ENCODE results near the gene DTNBP1.

The DTNBP1 gene

GRCh38 chr6:15495375-15495901 is 167.4 kb downstream of the DTNBP1 start:
- no peak for TF ChIP-seq CTCF (IDR thresholded peaks at IDR 0.05; ENCODE audit: extremely low read depth, insufficient read depth, missing control alignments)
- no peak for DNase-seq (ENCODE audit: low spot score)
- in situ Hi-C loops (cut with MboI; ENCODE audit: low pct_unique_long_range_greater_than_20kb, low sequenced_read_pairs, unreplicated experiment) = no loop called here

- in situ Hi-C loops (cut with MboI; ENCODE audit: low pct_unique_long_range_greater_than_20kb, low sequenced_read_pairs, unreplicated experiment) = no loop called here
- TF ChIP-seq CTCF (IDR thresholded peaks at IDR 0.05; ENCODE audit: extremely low read depth, insufficient read depth, missing control alignments) = no peak
- no peak for DNase-seq (ENCODE audit: low spot score)
Observed at GRCh38 chr6:15493437-15494168, 169.2 kb downstream of the DTNBP1 start.

- in situ Hi-C loops (cut with MboI; ENCODE audit: low pct_unique_long_range_greater_than_20kb, low sequenced_read_pairs, unreplicated experiment) = no loop called here
- no peak for DNase-seq (ENCODE audit: low spot score)
- TF ChIP-seq CTCF (IDR thresholded peaks at IDR 0.05; ENCODE audit: extremely low read depth, insufficient read depth, missing control alignments) = no peak
Observed at GRCh38 chr6:15491986-15492269, 170.9 kb downstream of the DTNBP1 start.

- TF ChIP-seq CTCF (IDR thresholded peaks at IDR 0.05; ENCODE audit: extremely low read depth, insufficient read depth, missing control alignments) = peak; percentile 84
- DNase-seq (ENCODE audit: low spot score) = peak; percentile 82
- in situ Hi-C loops (cut with MboI; ENCODE audit: low pct_unique_long_range_greater_than_20kb, low sequenced_read_pairs, unreplicated experiment) = no loop called here
Observed at GRCh38 chr6:15491255-15491985, 171.4 kb downstream of the DTNBP1 start.

GRCh38 chr6:15490242-15491100 is 172.4 kb downstream of the DTNBP1 start:
- no peak for TF ChIP-seq CTCF (IDR thresholded peaks at IDR 0.05; ENCODE audit: extremely low read depth, insufficient read depth, missing control alignments)
- in situ Hi-C loops (cut with MboI; ENCODE audit: low pct_unique_long_range_greater_than_20kb, low sequenced_read_pairs, unreplicated experiment) = no loop called here
- no peak for DNase-seq (ENCODE audit: low spot score)

GRCh38 chr6:15489261-15489962 is 173.4 kb downstream of the DTNBP1 start:
- in situ Hi-C loops (cut with MboI; ENCODE audit: low pct_unique_long_range_greater_than_20kb, low sequenced_read_pairs, unreplicated experiment) = no loop called here
- no peak for TF ChIP-seq CTCF (IDR thresholded peaks at IDR 0.05; ENCODE audit: extremely low read depth, insufficient read depth, missing control alignments)
- peak; percentile 12 for DNase-seq (ENCODE audit: low spot score)

Measured in GM13977 (cell line).